Measurements from ENCODE around the gene VAV3. TPM values are rescaled to one million over a fixed set of nuclear protein-coding genes. Genes with fewer than 3 reads are reported as not detected.

VAV3 gene
- total and polyA plus RNA-seq, 2 donors, result 7.9 to 15.8 TPM

DNA sequence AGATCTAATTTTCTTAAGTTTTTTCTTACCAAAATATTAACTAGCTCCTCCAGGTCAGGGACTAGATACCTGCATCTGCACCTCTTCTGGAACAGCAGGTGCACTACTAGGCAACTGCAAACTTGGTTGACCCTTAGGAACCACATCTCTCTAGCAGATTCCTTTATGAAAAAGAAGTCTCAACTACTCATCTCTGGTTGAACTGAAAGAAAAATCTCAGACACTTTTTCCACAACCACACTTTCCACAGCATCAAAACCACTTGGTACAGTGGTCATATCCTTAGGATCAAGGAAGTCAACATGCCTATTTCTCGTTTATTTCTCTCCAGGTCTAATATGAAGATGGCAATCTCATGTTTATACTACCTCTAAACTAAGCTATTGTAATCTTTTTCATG lies 52.3 kb downstream of the VAV3 start:
- no peaks in the 10 kb centered on the region for H3K36me3 ChIP-seq (ENCODE audit: control insufficient read depth in 2 of 2, insufficient read depth in 2 of 2, low read length in 1 of 2)
- H3K4me3 ChIP-seq (ENCODE audit: low read length in 2 of 2), result no peak overlapping the region
- peaks cover 2 to 5% of the 10 kb centered on the region in 2 donors for H3K4me1 ChIP-seq (ENCODE audit: control insufficient read depth in 2 of 2, insufficient read depth in 2 of 2, low read length in 2 of 2)
- no peak overlapping the region for H3K27ac ChIP-seq (ENCODE audit: low read depth in 1 of 2, low read length in 1 of 2)
- no peak for DNase-seq (ENCODE audit: low read depth in 6 of 9, low spot score in 9 of 9)
- no peaks in the 10 kb centered on the region for H3K27me3 ChIP-seq (ENCODE audit: control insufficient read depth in 2 of 2, insufficient read depth in 1 of 2, low read length in 1 of 2)
- 7% methylated on average over 1 of the region's 1 CpG for WGBS
- H3K9me3 ChIP-seq (ENCODE audit: control insufficient read depth in 2 of 2, insufficient read depth in 1 of 2, low read length in 1 of 2), result no peaks in the 10 kb centered on the region

DNA sequence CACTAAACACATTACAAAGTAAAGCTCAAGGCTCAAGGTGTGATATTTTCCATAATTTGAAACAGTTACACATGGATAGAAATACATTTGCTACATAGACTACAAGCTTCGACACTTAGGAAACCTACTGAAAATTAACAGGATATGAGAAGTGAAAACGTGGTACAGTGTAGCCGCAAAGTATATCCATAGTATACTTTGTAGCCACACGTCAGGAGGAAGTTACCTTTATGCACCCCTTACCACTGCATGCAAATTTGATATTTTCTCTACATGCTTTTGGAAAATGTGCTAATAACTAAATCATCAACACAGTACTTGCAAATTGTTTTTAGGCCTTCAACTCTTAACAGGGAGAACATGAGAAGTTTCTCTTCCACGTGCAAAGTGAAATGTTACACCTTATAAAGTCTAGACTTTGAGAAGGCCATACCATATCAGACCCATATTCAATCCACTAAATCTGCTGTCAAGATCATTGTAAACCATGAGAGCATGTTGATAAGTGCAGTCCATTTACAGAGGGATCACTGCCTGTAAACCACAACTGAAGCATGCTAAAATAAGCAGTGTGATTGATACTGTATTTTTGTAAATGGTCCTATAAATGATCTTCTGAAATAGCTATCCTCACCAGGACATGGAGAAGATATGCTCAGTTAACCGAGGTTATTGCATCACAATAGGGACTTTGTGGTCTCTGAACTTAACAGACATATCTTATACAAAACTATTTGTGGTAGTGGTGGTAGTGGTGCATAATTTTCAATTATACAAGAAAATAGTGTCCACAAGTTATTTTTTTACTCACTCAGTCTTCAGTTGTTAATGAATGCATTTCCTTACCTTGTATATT lies 64.7 kb downstream of the VAV3 start:
- 15% methylated on average over 6 of the region's 6 CpGs for WGBS
- Histone ChIP-seq H3K27me3 (ENCODE audit: control insufficient read depth in 2 of 2, insufficient read depth in 1 of 2, low read length in 1 of 2) (no peaks in the 10 kb centered on the region), H3K27ac (ENCODE audit: low read depth in 1 of 2, low read length in 1 of 2) (peak overlapping the region in 1 of 2 donors; percentile 28)

DNA sequence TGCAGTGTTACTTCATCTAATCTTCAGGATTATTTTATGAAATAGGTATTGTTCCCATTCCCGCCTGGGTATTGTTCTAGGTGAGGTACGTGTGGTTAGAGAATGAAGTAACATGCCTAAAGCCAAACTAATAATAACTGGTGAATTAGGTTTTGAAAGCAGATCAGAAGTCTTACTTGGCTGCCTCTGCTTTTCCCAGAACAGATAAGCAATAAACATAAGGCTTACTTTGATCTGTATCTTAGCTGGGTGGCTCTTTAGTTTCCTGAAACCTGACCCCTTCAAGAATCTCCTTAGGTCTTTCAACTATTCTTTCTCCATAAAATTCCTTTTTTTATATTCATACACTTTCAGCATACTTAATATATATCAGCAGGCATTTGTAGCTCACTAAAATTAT lies 65.3 kb downstream of the VAV3 start:
- no peak overlapping the region for H3K4me3 ChIP-seq (ENCODE audit: low read length in 2 of 2)
- no peaks in the 10 kb centered on the region for H3K36me3 ChIP-seq (ENCODE audit: control insufficient read depth in 2 of 2, insufficient read depth in 2 of 2, low read length in 1 of 2)
- no peaks in the 10 kb centered on the region for H3K27me3 ChIP-seq (ENCODE audit: control insufficient read depth in 2 of 2, insufficient read depth in 1 of 2, low read length in 1 of 2)
- no peaks in the 10 kb centered on the region for H3K9me3 ChIP-seq (ENCODE audit: control insufficient read depth in 2 of 2, insufficient read depth in 1 of 2, low read length in 1 of 2)
- 80% methylated on average over 2 of the region's 2 CpGs for WGBS
- H3K27ac ChIP-seq (ENCODE audit: low read depth in 1 of 2, low read length in 1 of 2), result no peak overlapping the region
- peaks cover 17 to 34% of the 10 kb centered on the region in 2 donors for H3K4me1 ChIP-seq (ENCODE audit: control insufficient read depth in 2 of 2, insufficient read depth in 2 of 2, low read length in 2 of 2)
- no peak for DNase-seq (ENCODE audit: low read depth in 6 of 9, low spot score in 9 of 9)

More for the DNA sequence above, 64.7 kb downstream of the VAV3 start:
- no peaks in the 10 kb centered on the region for H3K36me3 ChIP-seq (ENCODE audit: control insufficient read depth in 2 of 2, insufficient read depth in 2 of 2, low read length in 1 of 2)
- peaks cover 17 to 34% of the 10 kb centered on the region in 2 donors for H3K4me1 ChIP-seq (ENCODE audit: control insufficient read depth in 2 of 2, insufficient read depth in 2 of 2, low read length in 2 of 2)
- no peaks in the 10 kb centered on the region for H3K9me3 ChIP-seq (ENCODE audit: control insufficient read depth in 2 of 2, insufficient read depth in 1 of 2, low read length in 1 of 2)
- DNase-seq (ENCODE audit: low read depth in 6 of 9, low spot score in 9 of 9), result peak in 3 of 9 donors; percentile 28 to 63 (median 37)
- H3K4me3 ChIP-seq (ENCODE audit: low read length in 2 of 2), result no peak overlapping the region

DNA sequence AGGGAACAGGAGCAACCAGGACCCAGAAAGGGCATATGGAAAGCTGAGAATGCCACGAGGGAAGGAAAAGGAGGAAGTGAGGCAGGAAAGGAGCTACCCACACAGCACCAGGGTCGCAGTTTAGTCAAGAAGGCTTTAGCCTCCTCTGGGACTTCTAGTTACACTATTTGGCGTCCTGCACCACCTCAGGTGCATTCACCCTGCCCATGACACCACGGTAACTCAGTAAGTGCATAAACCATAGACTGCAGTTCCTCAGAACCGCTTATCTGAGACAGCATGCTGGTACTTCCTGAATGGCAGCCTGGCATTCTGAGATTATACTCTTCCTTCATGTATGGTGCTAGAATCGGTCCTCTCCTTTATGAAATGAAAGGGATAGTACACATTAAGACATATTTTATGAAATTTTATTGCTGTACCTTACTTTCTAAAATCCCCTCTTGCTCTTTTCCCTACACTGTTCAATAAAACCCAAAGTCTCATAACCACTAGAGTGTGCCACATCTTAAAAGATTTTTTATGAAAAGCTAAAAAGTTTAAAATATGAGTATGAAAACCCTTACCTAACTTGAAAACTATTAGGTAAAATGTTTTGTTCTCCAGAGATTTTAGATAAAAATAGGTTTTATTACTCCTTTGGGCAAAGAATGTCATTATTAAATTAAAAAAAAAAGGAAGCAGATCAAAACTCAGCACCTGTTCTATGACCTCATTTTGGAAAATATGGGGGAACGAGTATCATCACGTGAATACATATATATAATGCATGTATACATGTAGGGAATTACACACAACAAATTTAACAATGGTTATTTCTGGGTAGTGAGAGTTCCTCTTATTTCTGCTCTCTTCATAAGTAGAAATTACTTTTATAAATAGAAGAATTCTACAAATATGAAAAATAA lies 67.3 kb downstream of the VAV3 start:
- Histone ChIP-seq H3K4me3 (ENCODE audit: low read length in 2 of 2) (no peak overlapping the region), H3K27ac (ENCODE audit: low read depth in 1 of 2, low read length in 1 of 2) (peak overlapping the region in 1 of 2 donors; percentile 80), H3K36me3 (ENCODE audit: control insufficient read depth in 2 of 2, insufficient read depth in 2 of 2, low read length in 1 of 2) (no peaks in the 10 kb centered on the region), H3K9me3 (ENCODE audit: control insufficient read depth in 2 of 2, insufficient read depth in 1 of 2, low read length in 1 of 2) (peaks cover 0 to 3% of the 10 kb centered on the region in 2 donors), H3K27me3 (ENCODE audit: control insufficient read depth in 2 of 2, insufficient read depth in 1 of 2, low read length in 1 of 2) (no peaks in the 10 kb centered on the region), H3K4me1 (ENCODE audit: control insufficient read depth in 2 of 2, insufficient read depth in 2 of 2, low read length in 2 of 2) (peaks cover 14 to 25% of the 10 kb centered on the region in 2 donors)
- DNase-seq (ENCODE audit: low read depth in 6 of 9, low spot score in 9 of 9), result peak in 6 of 9 donors; percentile 24 to 70 (median 39)
- WGBS, result 10% methylated on average over 8 of the region's 8 CpGs

DNA sequence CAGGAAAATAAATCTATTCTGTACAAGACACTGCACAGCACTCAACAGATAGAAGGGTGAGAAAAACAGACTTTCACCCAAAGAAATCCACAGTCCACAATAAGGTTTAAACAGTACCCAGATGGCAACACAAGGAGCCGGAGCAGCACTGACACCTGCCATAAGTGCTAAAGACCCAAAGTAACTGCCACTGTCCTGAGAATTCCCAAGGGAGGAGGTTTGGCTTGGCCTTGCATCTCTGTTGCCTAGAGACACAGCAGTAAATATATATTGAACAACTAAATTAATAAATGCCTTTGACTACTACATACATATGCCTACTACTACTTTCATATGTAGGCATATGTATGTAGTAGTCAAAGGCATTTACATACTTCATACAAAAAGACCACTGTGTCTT lies 68.0 kb downstream of the VAV3 start:
- WGBS, result 79% methylated on average over 1 of the region's 1 CpG
- Histone ChIP-seq H3K27ac (ENCODE audit: low read depth in 1 of 2, low read length in 1 of 2) (peak overlapping the region in 1 of 2 donors; percentile 18), H3K9me3 (ENCODE audit: control insufficient read depth in 2 of 2, insufficient read depth in 1 of 2, low read length in 1 of 2) (peaks cover 0 to 3% of the 10 kb centered on the region in 2 donors), H3K4me1 (ENCODE audit: control insufficient read depth in 2 of 2, insufficient read depth in 2 of 2, low read length in 2 of 2) (peaks cover 14 to 25% of the 10 kb centered on the region in 2 donors), H3K27me3 (ENCODE audit: control insufficient read depth in 2 of 2, insufficient read depth in 1 of 2, low read length in 1 of 2) (no peaks in the 10 kb centered on the region), H3K4me3 (ENCODE audit: low read length in 2 of 2) (no peak overlapping the region), H3K36me3 (ENCODE audit: control insufficient read depth in 2 of 2, insufficient read depth in 2 of 2, low read length in 1 of 2) (no peaks in the 10 kb centered on the region)
- no peak for DNase-seq (ENCODE audit: low read depth in 6 of 9, low spot score in 9 of 9)

DNA sequence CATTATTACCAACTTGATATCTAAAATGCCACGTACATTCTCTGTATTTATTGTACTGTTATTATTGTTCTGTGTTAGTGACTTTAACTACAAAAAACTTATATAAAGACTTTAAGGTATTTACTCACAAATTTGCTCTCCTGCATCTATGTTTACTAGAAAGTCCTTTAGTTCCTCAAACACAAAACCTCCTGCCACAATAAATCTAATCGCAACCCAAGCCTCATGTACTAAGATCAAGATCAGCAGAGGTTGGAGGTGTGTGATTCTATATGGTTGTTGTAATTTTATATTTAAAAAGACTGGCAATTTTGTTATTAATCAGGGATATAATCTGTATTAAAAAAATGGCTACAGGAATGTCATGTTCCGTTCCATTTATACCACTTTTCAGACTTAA lies 68.6 kb downstream of the VAV3 start:
- peaks cover 0 to 3% of the 10 kb centered on the region in 2 donors for H3K9me3 ChIP-seq (ENCODE audit: control insufficient read depth in 2 of 2, insufficient read depth in 1 of 2, low read length in 1 of 2)
- 96% methylated on average over 3 of the region's 3 CpGs for WGBS
- peaks cover 14 to 25% of the 10 kb centered on the region in 2 donors for H3K4me1 ChIP-seq (ENCODE audit: control insufficient read depth in 2 of 2, insufficient read depth in 2 of 2, low read length in 2 of 2)
- H3K27me3 ChIP-seq (ENCODE audit: control insufficient read depth in 2 of 2, insufficient read depth in 1 of 2, low read length in 1 of 2), result no peaks in the 10 kb centered on the region
- H3K4me3 ChIP-seq (ENCODE audit: low read length in 2 of 2), result no peak overlapping the region
- H3K27ac ChIP-seq (ENCODE audit: low read depth in 1 of 2, low read length in 1 of 2), result no peak overlapping the region
- DNase-seq (ENCODE audit: low read depth in 6 of 9, low spot score in 9 of 9), result no peak
- H3K36me3 ChIP-seq (ENCODE audit: control insufficient read depth in 2 of 2, insufficient read depth in 2 of 2, low read length in 1 of 2), result no peaks in the 10 kb centered on the region

- peak in 1 of 9 donors; percentile 35 for DNase-seq (ENCODE audit: low read depth in 6 of 9, low spot score in 9 of 9)
- Histone ChIP-seq H3K27ac (ENCODE audit: low read depth in 1 of 2, low read length in 1 of 2) (peak overlapping the region in 1 of 2 donors; percentile 18), H3K4me3 (ENCODE audit: low read length in 2 of 2) (no peak overlapping the region), H3K27me3 (ENCODE audit: control insufficient read depth in 2 of 2, insufficient read depth in 1 of 2, low read length in 1 of 2) (no peaks in the 10 kb centered on the region), H3K4me1 (ENCODE audit: control insufficient read depth in 2 of 2, insufficient read depth in 2 of 2, low read length in 2 of 2) (peaks cover 14 to 25% of the 10 kb centered on the region in 2 donors), H3K9me3 (ENCODE audit: control insufficient read depth in 2 of 2, insufficient read depth in 1 of 2, low read length in 1 of 2) (peaks cover 0 to 3% of the 10 kb centered on the region in 2 donors), H3K36me3 (ENCODE audit: control insufficient read depth in 2 of 2, insufficient read depth in 2 of 2, low read length in 1 of 2) (no peaks in the 10 kb centered on the region)
- whole genome bisulfite sequencing, result 62% methylated on average over 3 of the region's 3 CpGs
These were observed 69.4 kb downstream of the VAV3 start for GRCh38 chr1:107895403-107896191.

DNA sequence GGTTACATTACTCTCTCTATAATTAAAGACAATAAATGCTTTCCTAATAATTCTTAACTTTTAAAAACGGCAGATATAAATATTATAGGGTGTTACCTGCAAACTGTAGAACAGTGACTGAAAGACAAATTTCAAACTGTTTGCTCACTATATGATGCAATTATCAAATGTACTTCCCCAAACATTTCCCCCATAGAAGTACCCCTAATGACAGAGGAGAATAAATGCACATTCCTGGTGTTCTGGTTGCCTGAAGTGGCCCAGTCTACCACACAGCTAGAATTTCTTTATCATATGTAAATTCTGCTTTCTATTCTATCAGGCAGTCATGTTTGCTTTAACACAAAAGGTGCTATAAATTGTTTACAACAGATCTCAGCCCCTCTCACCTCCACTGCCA lies 70.4 kb downstream of the VAV3 start:
- no peak overlapping the region for H3K4me3 ChIP-seq (ENCODE audit: low read length in 2 of 2)
- 81% methylated on average over 1 of the region's 1 CpG for WGBS
- no peak for DNase-seq (ENCODE audit: low read depth in 6 of 9, low spot score in 9 of 9)
- H3K27ac ChIP-seq (ENCODE audit: low read depth in 1 of 2, low read length in 1 of 2), result no peak overlapping the region
- no peaks in the 10 kb centered on the region for H3K36me3 ChIP-seq (ENCODE audit: control insufficient read depth in 2 of 2, insufficient read depth in 2 of 2, low read length in 1 of 2)
- H3K27me3 ChIP-seq (ENCODE audit: control insufficient read depth in 2 of 2, insufficient read depth in 1 of 2, low read length in 1 of 2), result no peaks in the 10 kb centered on the region
- H3K4me1 ChIP-seq (ENCODE audit: control insufficient read depth in 2 of 2, insufficient read depth in 2 of 2, low read length in 2 of 2), result peaks cover 7 to 24% of the 10 kb centered on the region in 2 donors
- H3K9me3 ChIP-seq (ENCODE audit: control insufficient read depth in 2 of 2, insufficient read depth in 1 of 2, low read length in 1 of 2), result peaks cover 0 to 3% of the 10 kb centered on the region in 2 donors

Data from thymus (tissue), 11 donors.